HG03066 (cell line): Measurements from ENCODE around the gene PPIP5K1.

ENCODE experiments used
- ATAC-seq: cut with Tn5 transposase; IDR thresholded peaks from one replicate; pipeline ENCODE4 v1.9.1; 2021; ENCODE audit warnings: low read depth; ENCODE audit not compliant: unreplicated experiment

The PPIP5K1 gene

DNA sequence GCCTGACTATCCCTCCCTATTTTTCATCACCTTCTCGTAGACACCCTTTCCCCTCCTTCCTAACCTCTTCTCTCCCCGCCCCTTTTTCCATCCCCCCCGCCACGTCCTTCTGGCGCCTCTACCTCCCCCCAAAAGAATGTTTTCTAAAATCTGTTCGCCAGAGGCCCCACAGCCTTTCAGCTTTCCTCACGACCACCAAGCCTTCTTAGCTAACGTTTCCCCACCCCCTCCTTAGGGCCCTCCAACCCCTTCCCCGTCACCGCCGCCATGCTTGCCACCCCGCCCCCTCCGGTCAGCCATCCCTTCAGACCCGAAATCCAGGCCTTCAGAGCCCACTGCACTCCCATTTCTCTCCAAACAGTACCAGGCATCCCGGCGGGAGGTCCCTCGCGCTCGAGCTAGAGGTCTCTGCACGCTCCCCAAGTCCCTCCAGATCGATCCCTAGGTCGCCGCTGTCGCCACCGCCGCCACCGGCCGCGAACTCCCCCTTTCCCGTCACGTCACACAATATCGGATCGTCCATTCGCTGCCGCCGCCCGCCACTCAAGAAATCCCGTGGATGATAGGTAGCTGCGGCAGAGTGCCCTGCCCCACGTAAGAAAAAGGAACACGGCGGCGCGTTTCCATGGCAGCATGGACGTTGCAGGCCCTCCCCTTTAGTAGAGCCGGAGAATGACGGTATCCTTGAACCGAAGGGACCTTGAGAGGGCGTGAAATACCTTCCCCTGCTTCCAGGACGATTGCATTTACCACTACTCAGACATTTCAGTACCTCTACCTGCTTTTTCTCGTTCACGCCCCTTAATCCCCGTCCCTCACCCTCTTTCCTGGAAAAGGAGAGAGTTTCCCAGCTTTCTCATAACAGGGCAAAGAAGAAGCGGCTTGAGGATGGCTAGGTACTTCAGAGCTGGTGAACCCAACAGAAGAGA is 97.1 kb downstream of the PPIP5K1 start, which contains the start of gene TP53BP1:
Gene TP53BP1 (minus strand): TSS at position 484 of the 929 bp plus-strand sequence. CDS start 113 bp downstream, at position 371.
- peak; percentile 99 for ATAC-seq

- ATAC-seq = no peak
These were observed 97.7 kb downstream of the PPIP5K1 start for GRCh38 chr15:43492266-43492665.

DNA sequence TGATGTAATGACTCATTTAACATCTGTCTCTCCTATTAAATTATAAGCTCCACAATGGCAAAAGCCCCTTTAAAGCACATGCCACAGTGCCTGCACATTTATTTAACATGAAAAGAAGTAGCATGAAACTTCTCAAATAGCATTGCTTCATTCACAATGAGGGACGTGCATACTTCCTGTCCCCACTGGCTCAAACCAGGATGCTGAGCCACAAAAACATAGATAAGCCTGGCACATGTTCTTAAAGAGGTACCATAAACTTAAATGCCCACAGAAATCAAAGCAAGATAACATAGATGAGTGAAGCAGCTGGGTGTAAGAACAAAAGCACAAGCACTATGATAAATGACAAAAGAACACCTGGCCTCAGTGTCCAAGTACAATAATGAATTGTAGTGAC is 100.8 kb downstream of the PPIP5K1 start:
- ATAC-seq = no peak

DNA sequence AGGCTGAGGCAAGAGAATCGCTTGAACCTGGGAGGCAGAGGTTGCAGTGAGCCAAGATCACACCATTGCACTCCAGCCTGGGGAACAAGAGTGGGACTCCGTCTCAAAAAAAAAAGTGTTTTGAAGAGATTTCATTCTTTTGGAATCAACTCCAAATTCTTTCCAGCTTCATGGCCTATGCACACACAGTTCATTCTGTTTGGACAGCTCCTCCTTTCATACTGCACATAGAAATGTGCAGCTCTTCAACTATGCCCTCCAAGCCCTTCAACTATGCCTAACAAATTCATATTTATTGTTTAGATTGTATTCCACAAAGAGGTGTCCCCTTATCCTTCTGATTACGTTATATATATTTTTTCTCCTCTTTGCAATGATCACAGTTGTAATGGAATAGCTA is 101.2 kb downstream of the PPIP5K1 start:
- no peak for ATAC-seq

GRCh38 chr15:43487271-43487895 is 102.6 kb downstream of the PPIP5K1 start:
- no peak for ATAC-seq

DNA sequence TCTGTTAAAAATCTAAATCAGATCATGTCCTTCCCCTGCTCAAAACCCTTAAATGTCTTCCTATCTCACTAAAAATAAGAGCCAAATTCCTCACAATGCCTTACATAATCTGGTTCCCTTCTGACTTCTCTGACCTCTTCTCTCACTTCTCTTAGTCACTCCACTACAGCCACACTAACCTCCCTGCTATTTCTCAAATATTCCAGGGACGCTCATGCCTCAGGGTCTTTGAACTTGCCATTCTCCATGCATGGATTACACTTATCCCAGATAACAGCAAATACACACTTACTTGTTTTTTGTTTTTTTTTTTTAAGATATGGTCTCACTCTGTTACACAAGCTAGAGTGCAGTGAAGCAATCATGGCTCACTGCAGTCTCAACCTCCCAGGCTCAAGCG is 105.6 kb downstream of the PPIP5K1 start:
- no peak for ATAC-seq
